Activated CD4-positive, alpha-beta T cell treated with anti-CD3 and anti-CD28 coated beads, Interleukin-2, amount 10 ng/mL, durations not matched to agents 24 days and 14 days (primary cell): ENCODE results near the gene TSPAN18. TPM values are rescaled to one million over a fixed set of nuclear protein-coding genes. Genes with fewer than 3 reads are reported as not detected.
A peak's percentile ranks its signal among the peaks of the same experiment; 100 is the strongest.

Experiments
- DNase-seq: peaks from one replicate; pipeline ENCODE4 v3.0.0; 2022
- H3K27ac Mint-ChIP-seq: one replicate; pipeline ENCODE4 v1.8.0; 2022; ENCODE audit warnings: mild to moderate bottlenecking, mixed read lengths
- H3K27me3 Mint-ChIP-seq: one replicate; pipeline ENCODE4 v1.8.0; 2022; ENCODE audit warnings: mixed read lengths
- H3K36me3 Mint-ChIP-seq: one replicate; pipeline ENCODE4 v1.8.0; 2022; ENCODE audit warnings: low read depth, mild to moderate bottlenecking, mixed read lengths
- H3K4me1 Mint-ChIP-seq: one replicate; pipeline ENCODE4 v1.8.0; 2021; ENCODE audit warnings: mixed read lengths
- H3K4me3 Mint-ChIP-seq: one replicate; pipeline ENCODE4 v1.8.0; 2022; ENCODE audit warnings: mild to moderate bottlenecking, moderate library complexity, mixed read lengths
- H3K9me3 Mint-ChIP-seq: one replicate; pipeline ENCODE4 v1.8.0; 2021; ENCODE audit warnings: mixed read lengths
- intact Hi-C: fragments of 100-400 bp; cut with micrococcal nuclease; formaldehyde crosslinking; loops from one replicate; pipeline ENCODE4 v1.15.1; 2023
- total RNA-seq: library from RNA; stranded (reverse); gene quantifications from 2 replicates; pipeline ENCODE4 v1.2.3, GENCODE V29; 2022

TSPAN18 gene
- total RNA-seq, 1 donor from 2014 or later = 1.4 TPM

DNA sequence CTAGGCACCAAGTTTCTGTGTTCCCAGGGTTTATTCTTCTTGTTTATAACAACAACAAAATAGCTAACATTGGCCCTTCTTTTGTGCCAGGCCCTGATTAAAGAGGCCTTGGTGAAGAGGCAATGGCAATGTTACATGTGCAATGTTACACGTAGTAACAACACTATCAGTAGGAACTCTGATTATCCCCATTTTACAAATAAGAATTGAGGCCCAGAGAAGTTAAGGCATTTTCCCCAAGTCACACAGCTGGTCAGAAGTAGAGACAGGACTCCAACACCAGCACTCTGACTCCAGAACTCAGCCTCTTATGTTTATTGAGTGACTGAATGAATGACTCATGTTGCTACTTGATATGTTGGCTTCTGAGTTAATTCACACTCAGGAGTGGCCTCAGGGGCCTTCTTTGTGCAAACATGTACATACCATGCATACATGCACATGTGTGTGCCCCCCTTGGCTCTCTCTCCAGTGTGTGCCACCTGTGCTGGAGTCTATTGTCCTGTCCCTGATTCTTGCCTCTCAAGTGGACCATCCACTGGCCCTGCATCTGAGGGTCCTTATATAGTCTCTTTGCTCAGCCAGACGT is 125.5 kb downstream of the TSPAN18 start:
- DNase-seq = no peak
- Mint-ChIP-seq H3K27ac (no peak overlapping the region), H3K4me1 (peaks cover 7% of the 10 kb centered on the region), H3K27me3 (peaks cover 20% of the 10 kb centered on the region), H3K36me3 (no peaks in the 10 kb centered on the region), H3K4me3 (no peak overlapping the region), H3K9me3 (no peaks in the 10 kb centered on the region)
- intact Hi-C loops = no loop called here

DNA sequence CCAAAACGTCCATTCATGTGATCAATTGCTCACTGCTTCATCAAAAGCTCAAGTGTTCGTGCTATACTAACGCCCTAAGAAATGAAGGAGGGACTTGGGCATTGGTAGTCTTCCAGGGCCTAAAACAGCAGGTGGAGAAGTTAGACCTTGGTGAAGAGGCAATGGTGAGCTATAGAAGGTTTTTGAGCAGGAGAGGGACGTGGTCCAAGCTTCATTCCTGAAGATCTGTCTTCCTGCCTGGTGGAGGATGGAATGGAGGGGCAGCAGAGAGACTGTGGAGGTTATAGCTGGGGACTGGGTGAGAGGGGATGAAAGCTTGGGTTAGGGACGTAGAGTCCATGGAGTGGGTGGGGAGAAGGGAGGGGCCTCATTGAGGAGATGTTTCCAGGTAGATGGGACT is 126.2 kb downstream of the TSPAN18 start:
- DNase-seq = no peak
- Mint-ChIP-seq H3K27ac (no peak overlapping the region), H3K36me3 (no peaks in the 10 kb centered on the region), H3K9me3 (no peaks in the 10 kb centered on the region), H3K4me3 (no peak overlapping the region), H3K27me3 (peaks cover 24% of the 10 kb centered on the region), H3K4me1 (peaks cover 7% of the 10 kb centered on the region)
- intact Hi-C loops = no loop called here

DNA sequence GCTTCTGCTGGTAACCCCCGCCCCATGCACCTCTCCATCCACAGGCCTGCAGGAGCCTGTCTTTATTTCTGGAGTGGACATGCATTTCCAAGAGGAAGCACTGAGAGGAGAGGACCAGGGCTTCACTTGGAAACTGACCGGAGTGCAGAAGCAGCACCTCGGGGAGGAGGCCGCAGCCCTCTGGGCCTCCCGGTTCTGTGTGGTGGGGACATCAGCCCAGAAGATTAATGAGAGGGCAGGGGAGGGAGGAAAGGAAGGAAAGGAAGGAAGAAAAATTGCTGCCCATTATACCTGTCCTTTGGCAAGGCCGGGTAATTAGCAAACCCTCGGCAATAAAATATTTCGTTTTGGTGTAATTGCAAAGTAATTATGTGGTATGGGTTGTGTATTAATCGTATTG is 126.9 kb downstream of the TSPAN18 start:
- peaks cover 31% of the 10 kb centered on the region for H3K27me3 Mint-ChIP-seq
- no peaks in the 10 kb centered on the region for H3K36me3 Mint-ChIP-seq
- DNase-seq = no peak
- no peaks in the 10 kb centered on the region for H3K9me3 Mint-ChIP-seq
- peaks cover 7% of the 10 kb centered on the region for H3K4me1 Mint-ChIP-seq
- no peak overlapping the region for H3K4me3 Mint-ChIP-seq
- intact Hi-C loops = no loop called here
- H3K27ac Mint-ChIP-seq = no peak overlapping the region

DNA sequence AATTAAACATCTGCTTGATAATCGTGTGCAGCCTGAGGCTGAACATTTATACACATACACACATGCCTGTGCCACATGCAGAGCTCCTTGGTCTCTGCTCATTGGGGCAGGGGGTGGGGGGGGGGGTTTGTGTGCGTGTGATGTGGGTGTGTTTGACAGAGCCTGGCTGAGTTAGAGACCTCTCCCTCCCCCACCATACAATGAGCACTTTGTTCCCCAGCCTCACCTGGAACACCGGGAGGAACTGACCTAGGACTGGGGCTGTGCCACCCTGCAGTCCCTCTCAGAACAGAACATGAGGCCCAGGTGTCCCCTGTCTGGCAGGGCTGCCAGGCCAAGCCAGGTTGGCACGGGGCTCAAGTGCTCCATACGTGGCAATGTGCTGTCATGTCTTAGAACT is 127.3 kb downstream of the TSPAN18 start:
- no peaks in the 10 kb centered on the region for H3K9me3 Mint-ChIP-seq
- H3K36me3 Mint-ChIP-seq = no peaks in the 10 kb centered on the region
- no peak for DNase-seq
- peaks cover 7% of the 10 kb centered on the region for H3K4me1 Mint-ChIP-seq
- peaks cover 34% of the 10 kb centered on the region for H3K27me3 Mint-ChIP-seq
- intact Hi-C loops = no loop called here
- H3K27ac Mint-ChIP-seq = no peak overlapping the region
- no peak overlapping the region for H3K4me3 Mint-ChIP-seq

DNA sequence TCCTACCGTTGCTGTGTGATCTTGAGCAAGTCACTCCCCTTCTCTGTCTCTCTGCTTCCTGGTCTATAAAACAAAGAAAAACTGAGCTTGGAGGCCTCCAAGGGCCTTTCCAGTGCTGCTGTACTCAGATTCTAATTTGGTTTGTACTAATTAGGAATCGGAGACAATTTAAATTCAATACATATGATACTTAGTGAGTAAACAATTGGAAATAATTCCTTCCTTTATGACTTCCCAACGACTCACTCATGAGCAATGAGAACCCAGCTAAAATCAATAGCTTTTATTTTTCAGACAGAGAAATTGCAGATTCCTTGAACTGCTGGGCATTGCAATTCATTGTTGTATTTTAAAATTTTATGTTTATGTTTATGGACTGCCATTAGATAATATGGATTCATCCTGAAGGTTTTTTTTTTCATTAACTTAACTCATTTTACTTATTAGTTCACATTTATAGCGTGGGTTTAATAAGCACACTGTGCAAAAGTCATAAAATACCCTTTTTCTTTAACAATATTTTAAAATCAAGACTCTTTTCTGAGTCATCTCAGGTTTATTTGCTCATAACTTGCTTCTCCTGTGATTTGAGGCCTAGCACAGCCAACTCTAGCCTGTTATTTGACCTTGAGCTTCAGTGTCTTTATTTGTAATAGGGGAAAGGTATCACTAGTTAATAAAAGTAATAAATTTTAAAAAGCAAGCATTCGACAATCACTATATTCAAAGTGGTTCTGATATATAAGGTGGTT is 128.2 kb downstream of the TSPAN18 start:
- peaks cover 42% of the 10 kb centered on the region for H3K27me3 Mint-ChIP-seq
- intact Hi-C loops = no loop called here
- no peak overlapping the region for H3K4me3 Mint-ChIP-seq
- no peak overlapping the region for H3K27ac Mint-ChIP-seq
- no peak for DNase-seq
- no peaks in the 10 kb centered on the region for H3K36me3 Mint-ChIP-seq
- peaks cover 7% of the 10 kb centered on the region for H3K4me1 Mint-ChIP-seq
- no peaks in the 10 kb centered on the region for H3K9me3 Mint-ChIP-seq

DNA sequence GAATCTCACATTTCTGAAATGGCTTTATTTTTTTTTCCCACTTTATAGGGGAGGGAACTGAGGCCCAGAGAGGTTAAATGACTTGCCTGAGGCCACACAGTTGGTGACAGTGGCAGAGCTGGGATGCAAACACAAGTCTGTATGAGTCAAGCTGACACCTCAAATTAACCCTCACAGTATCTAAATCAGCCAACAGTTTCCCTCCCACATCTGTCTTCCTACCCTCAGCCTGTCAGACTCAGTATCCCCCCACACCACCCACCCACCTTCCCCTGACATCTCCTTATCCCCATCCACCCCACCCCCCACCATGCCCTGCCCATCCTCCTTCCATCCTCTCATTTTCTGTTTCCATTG is 128.7 kb downstream of the TSPAN18 start:
- no peak overlapping the region for H3K27ac Mint-ChIP-seq
- no peaks in the 10 kb centered on the region for H3K9me3 Mint-ChIP-seq
- intact Hi-C loops = no loop called here
- no peaks in the 10 kb centered on the region for H3K36me3 Mint-ChIP-seq
- peaks cover 9% of the 10 kb centered on the region for H3K4me1 Mint-ChIP-seq
- peaks cover 47% of the 10 kb centered on the region for H3K27me3 Mint-ChIP-seq
- DNase-seq = no peak
- H3K4me3 Mint-ChIP-seq = no peak overlapping the region

- H3K4me1 Mint-ChIP-seq = peaks cover 26% of the 10 kb centered on the region
These were observed 130.8 kb downstream of the TSPAN18 start for GRCh38 chr11:44857490-44858090.

GRCh38 chr11:44858796-44859527 is 132.2 kb downstream of the TSPAN18 start:
- Mint-ChIP-seq H3K4me1 (peaks cover 30% of the 10 kb centered on the region), H3K4me3 (no peak overlapping the region), H3K36me3 (peaks cover 3% of the 10 kb centered on the region), H3K27me3 (peaks cover 56% of the 10 kb centered on the region), H3K9me3 (no peaks in the 10 kb centered on the region), H3K27ac (no peak overlapping the region)
- DNase-seq = no peak
- intact Hi-C loops = no loop called here

More at GRCh38 chr11:44857490-44858090, 130.8 kb downstream of the TSPAN18 start:
- Mint-ChIP-seq H3K4me3 (no peak overlapping the region), H3K27ac (no peak overlapping the region), H3K36me3 (peaks cover 3% of the 10 kb centered on the region), H3K27me3 (peaks cover 52% of the 10 kb centered on the region), H3K9me3 (no peaks in the 10 kb centered on the region)
- no peak for DNase-seq
- intact Hi-C loops = no loop called here

DNA sequence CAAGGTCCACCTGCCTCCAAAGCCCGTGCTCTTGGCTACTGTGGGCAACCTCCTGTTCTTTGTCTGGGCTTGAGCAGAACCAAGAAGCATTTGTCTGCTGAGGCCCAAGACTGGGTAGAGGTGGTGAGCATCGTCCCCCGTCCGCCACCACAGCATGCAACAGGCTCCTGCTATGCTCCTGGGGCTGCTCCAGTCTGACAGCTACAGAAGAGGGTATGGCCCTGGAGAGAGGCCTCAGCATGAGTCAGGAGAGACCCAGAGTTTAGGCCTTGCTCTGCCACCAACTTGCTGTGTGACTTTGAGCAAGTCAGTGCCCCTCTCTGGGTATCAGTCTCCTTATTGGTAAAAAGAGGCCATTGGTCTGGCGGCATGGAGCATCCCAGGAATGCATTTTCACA is 132.8 kb downstream of the TSPAN18 start:
- H3K4me3 Mint-ChIP-seq = no peak overlapping the region
- H3K36me3 Mint-ChIP-seq = peaks cover 3% of the 10 kb centered on the region
- no peak overlapping the region for H3K27ac Mint-ChIP-seq
- no peaks in the 10 kb centered on the region for H3K9me3 Mint-ChIP-seq
- DNase-seq = no peak
- peaks cover 56% of the 10 kb centered on the region for H3K27me3 Mint-ChIP-seq
- peaks cover 30% of the 10 kb centered on the region for H3K4me1 Mint-ChIP-seq
- intact Hi-C loops = no loop called here

DNA sequence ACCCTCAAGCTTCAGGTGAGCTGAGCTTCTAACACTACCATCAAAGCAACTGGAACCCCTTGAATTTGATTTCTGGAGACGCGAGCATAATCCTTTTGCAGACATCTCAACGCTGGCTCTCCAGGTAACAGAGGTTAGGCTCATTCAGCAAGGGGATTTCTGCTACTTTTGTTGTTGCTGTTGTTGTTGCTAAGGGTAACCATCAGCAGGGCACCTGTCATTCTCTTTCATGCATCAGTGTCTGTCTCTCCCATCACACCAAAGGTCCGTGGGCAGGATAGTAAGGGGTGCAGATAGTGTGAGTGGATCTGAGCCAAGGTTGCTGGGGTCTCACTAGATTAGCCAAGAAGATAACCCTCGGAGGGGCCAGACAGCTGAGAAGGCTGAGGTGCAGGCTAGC is 133.6 kb downstream of the TSPAN18 start:
- intact Hi-C loops = loop anchor here (5.0 kb wide), 1 partner anchor 287 kb away; the partner anchor contains the start of gene PRDM11
- H3K4me1 Mint-ChIP-seq = peaks cover 29% of the 10 kb centered on the region

GRCh38 chr11:44861849-44862557 is 135.2 kb downstream of the TSPAN18 start:
- intact Hi-C loops = loop anchor here (2.0 to 5.0 kb wide), 2 partner anchors 285 to 297 kb away; partner anchors contain the start of genes CD82 and PRDM11
- Mint-ChIP-seq H3K27me3 (peaks cover 67% of the 10 kb centered on the region), H3K36me3 (peaks cover 3% of the 10 kb centered on the region), H3K27ac (peak overlapping the region; percentile 94), H3K9me3 (no peaks in the 10 kb centered on the region), H3K4me3 (peak overlapping the region; percentile 72), H3K4me1 (peaks cover 23% of the 10 kb centered on the region)
- DNase-seq = peak; percentile 92

More for the DNA sequence above, 133.6 kb downstream of the TSPAN18 start:
- Mint-ChIP-seq H3K9me3 (no peaks in the 10 kb centered on the region), H3K27ac (no peak overlapping the region), H3K36me3 (peaks cover 3% of the 10 kb centered on the region), H3K27me3 (peaks cover 63% of the 10 kb centered on the region), H3K4me3 (no peak overlapping the region)
- DNase-seq = no peak

DNA sequence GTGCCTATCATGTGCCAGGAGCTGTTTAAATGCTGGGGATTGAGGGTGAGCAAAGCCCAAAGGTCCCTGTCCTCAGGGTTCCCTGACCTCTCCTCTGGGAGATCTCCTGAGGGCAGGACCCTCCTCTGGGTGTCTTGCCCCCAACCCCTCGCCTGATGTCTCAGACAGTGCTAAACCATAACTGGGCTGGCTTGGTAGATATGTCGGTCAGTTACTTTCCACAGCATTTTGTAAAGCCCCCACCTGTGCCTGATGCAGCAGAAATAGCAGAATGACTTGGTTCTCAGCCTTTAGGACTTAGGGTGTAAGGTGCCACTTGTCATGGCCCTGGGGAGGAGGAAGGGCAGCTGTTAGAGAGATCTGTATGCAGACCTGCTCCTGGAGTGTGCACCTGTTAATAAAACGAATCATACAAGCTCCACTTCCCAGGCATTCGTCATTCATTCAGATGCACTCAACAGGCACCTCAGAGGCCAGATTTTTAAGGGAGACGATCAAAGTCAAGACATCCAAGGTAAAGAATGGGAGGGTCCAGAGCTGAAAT is 135.9 kb downstream of the TSPAN18 start:
- H3K27ac Mint-ChIP-seq = peak overlapping the region; percentile 94
- H3K36me3 Mint-ChIP-seq = peaks cover 3% of the 10 kb centered on the region
- no peak for DNase-seq
- H3K4me1 Mint-ChIP-seq = peaks cover 23% of the 10 kb centered on the region
- peak overlapping the region; percentile 72 for H3K4me3 Mint-ChIP-seq
- intact Hi-C loops = loop anchor here (2.0 to 5.0 kb wide), 2 partner anchors 285 to 298 kb away; partner anchors contain the start of genes CD82 and PRDM11
- H3K9me3 Mint-ChIP-seq = no peaks in the 10 kb centered on the region
- H3K27me3 Mint-ChIP-seq = peaks cover 66% of the 10 kb centered on the region

DNA sequence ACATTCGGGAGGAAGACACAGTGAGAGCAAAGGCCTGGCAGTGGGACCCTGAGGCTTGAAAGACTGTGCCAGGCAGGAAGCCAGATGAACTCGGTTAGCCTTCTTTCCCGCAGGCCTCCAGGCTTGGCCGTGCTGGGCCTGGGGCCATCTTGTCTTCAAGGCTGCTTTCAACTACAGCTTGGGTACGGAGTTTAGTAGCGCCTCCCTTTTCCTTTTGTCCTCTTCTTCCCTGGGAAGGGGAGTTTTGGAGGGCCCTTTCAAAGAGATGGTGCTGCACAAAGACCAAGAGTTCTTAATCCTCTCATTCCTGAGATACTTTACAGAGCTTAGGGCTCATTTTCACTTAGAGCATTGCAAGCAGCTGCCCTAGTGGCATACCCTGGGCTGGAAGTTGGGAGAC is 136.5 kb downstream of the TSPAN18 start:
- Mint-ChIP-seq H3K36me3 (peaks cover 3% of the 10 kb centered on the region), H3K27me3 (peaks cover 64% of the 10 kb centered on the region), H3K4me3 (no peak overlapping the region), H3K9me3 (no peaks in the 10 kb centered on the region), H3K4me1 (peaks cover 23% of the 10 kb centered on the region), H3K27ac (no peak overlapping the region)
- no peak for DNase-seq
- intact Hi-C loops = loop anchor here (2.0 to 5.0 kb wide), 2 partner anchors 284 to 298 kb away; partner anchors contain the start of genes CD82 and PRDM11
